Pulmonary artery endothelial cell (primary cell): ENCODE measurements around the gene SPHK1. TPM values are rescaled to one million over a fixed set of nuclear protein-coding genes. Genes with fewer than 3 reads are reported as not detected.
A peak's percentile ranks its signal among the peaks of the same experiment; 100 is the strongest.

Source experiments
- DNase-seq: peaks from one replicate; pipeline ENCODE4 v3.0.0-alpha.2; 2011; ENCODE audit warnings: low read depth, low spot score
- total RNA-seq: library from RNA; depleted of rRNA; stranded (reverse); fragments of >200 nt; gene quantifications from 2 replicates; pipeline ENCODE4 v1.2.3, GENCODE V29; 2014

Gene SPHK1
- total RNA-seq, 1 donor from 2014 or later = 180 TPM

DNA sequence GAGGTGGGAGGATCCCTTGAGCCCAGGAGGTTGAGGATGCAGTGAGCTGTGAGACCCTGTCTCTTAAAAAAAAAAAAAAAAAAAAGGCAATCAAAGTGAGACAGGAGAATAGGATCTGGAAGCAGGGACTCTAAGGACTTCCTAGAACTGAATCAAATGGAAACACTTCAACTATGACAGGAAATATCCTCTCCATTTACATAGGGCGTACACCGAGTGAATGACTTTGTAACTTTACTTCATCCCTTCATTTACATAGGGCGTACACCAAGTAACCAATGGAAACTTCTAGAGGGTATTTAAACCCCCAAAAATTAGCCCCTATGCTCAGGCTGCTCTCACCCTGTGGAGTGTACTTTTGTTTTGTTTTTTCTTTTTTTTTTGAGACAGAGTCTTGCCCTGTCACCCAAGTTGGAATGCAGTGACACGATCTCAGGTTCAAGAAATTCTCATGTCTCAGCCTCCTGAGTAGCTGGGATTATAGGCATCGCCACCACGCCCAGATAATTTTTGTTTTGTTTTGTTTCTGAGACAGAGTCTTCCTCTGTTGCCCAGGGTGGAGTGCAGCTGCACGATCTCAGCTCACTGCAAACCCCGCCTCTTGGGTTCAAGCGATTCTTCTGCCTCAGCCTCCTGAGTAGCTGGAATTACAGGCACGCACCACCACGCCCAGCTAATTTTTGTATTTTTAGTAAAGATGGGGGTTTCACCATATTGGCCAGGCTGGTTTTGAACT, 21.1 kb upstream of the SPHK1 start:
- no peak for DNase-seq

DNA sequence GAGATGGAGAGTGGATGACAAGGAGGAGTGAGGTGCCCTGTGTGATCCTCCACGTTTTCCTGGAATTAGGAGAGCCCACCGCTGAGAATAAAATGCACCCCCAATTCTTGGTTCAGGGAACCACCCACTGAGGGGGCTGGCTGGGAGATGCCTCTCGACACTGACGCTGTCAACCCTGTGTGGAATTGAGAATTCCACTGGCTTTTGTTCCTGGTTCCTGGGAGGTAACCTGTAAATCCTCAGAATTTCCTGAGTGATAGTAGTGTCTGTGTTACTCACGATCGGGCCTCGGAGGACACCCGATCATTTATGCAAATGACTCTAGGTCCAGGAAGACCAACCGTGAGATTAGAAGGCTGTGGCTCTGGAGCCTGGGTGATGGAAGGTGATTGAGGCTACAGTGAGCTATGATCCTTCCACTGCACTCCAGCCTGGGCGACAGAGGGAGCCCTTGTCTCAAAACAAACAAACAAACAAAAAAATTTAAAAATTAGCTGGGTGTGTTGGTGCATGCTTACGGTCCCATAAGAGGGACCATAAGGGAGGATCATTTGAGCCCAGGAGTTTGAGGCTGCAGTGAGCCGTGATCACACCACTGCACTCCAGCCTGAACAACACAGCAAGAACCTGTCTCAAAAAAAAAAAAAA, 19.0 kb upstream of the SPHK1 start:
- no peak for DNase-seq

DNA sequence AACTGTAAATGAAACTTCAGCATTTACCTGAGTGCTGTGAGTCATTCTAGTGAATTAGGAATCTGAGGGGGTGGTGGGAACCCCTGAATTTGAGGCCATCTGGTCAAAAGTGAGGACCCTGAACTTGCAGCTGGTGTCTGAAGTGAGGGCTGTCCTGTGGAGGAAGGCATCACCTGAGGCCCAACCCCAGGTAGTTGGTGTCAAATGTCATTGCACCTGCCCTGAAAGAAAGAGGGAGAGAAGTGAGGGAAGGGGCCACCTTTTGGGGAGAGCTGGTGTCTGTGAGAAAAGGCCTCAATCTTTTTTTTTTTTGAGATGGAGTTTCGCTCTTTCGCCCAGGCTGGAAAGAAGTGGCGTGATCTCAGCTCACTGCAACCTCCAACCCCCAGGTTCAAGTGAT, 18.2 kb upstream of the SPHK1 start:
- no peak for DNase-seq

DNA sequence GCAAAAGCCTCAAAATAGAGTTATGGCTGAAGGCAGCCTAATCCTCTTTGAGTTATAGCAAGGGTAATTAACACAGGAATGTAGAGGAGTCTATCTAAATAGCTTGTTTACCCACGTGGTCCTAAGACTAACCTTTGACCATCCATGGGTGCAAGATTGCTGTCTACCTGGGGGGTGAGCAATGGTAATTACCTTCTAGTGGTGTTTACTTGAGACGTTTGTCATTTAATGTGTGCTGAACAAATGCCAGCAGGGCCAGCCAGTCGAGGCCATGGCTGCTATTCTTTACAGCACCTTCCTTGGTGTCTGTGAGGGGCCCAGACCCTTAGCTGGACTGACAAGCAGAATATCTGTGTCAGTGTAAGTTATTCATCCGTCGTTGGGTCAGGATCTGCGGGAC, 16.8 kb upstream of the SPHK1 start:
- no peak for DNase-seq

DNA sequence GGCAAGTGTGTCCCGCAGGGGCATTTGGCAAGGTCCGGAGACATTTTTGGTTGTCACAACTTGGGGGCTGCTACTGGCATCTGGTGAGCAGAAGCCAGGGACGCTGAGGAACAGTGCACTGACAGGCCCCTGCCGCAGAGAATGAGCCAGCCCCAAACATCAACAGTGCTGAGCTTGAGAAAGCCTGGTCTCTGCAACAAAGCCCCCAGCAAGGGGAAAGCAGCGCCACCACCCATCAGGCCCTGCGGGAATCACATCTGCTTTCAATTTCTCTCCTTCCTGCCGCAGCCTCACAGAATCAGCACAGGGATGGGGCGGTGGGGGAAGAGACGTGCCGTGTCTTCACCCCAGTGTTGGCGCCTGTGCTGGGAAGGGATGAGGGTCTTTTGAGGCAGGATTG, 15.9 kb upstream of the SPHK1 start:
- no peak for DNase-seq

DNA sequence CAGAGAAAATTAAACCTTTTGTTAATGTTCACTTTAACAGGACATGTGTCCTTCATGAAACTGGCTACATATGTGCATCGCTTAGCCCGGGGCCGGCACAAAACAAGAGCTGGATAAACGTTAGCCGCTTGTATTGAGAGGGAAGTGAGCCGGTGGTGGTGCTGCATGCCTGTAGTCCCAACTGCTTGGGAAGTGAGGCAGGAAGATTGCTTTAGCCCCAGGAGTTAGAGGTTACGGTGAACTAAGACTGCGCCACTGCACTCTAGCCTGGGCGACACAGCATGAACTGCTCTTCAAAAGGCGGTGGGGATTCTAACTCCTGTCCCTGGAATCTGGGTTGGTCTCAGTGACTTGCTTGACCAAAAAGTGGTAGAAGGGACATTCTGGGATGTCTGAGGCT, 15.0 kb upstream of the SPHK1 start:
- no peak for DNase-seq

DNA sequence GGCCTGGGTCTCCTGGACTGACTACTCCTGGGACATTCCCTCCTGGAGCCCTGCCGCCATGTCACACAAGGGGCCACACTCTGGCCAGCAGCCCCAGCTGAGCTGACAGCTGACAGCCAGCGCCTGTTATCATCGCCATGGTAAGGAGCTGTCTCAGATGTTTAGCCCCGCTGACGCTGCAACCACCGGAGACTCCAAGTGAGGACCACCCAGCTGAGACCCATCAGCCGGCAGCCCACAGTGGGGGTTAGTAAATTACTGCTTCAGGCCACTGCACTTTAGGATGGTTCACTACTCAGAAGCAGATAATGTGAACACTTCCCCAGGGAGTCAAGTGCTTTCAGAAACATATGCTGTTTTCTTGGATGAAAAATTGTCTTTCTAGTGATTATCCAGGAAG, 14.6 kb upstream of the SPHK1 start:
- DNase-seq = no peak

DNA sequence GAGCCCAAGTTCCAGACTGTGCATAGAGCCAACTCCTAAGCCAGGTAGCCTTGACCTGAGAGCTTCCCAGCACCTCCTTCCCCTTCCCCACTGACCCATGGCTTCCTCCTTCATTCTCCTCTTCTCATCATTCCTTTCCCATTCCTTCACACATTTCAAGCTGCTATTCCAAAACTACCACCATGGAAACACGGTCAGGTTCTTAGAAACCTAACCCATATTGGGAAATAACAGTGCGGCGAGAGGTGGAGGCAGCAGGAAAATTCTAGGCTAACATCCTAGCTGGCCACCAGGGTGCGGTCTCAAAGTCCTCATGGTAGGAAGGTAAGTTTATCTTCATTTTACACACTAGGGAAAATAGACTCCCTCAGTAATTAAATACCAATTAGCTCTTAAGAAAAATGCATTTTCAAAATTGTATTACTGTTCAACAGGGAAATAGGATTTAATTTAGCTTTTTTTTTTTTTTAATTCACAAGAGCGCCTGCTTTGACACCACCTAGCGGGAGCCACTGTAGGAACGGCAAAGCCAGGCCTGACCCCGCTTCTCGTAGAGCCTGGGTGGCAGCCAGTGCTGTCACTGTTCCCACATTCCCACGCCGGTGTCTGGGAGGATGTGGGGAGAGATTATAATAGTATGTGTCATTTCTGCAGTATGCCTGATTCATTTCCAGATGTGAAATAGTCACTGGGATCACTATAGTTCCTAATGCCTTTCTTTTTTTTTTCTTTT, 14.0 kb upstream of the SPHK1 start:
- peak; percentile 82 for DNase-seq

DNA sequence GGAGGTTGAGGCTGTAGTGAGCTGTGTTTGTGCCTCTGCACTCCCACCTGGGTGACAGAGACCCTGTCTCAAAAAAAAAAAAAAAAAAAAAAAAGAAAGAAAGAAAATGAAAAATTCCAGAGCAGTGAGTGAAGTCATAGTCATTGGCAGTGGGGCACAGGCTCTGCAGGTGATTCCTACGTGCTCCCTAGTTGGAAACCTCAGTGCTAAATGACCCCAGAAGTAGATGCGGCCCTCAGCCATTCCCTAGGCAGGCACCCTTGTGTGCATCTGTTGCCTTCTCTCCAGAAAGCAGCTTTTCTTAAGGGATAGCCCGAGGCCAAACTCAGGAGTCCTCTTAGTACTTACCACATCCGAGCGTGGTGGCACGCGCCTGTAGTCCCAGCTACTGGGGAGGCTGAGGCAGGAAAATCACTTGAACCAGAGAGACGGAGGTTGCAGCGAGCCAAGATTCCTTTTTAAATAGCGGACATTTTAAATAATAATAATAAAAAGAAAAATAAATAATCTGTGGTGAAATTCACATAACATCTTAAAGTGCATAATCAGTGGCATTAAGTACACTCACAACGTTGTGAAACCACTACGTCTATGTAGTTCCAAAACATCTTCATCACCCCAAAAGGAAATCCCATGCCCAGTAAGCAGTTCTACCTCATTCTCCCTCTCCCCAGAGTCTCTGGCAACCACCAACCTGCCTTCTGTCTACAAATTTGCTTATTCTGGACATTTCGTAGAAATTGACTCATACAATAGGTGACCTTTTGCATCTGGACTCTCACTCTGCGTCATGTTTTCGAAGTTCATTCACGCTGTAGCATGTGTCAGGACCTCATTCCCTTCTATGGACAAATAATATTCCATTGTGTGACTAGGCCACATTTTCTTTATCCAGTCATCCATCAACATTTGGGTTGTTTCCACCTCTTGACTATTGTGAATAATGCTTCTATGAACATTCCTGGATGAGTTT, 12.5 kb upstream of the SPHK1 start:
- DNase-seq = peak; percentile 94

DNA sequence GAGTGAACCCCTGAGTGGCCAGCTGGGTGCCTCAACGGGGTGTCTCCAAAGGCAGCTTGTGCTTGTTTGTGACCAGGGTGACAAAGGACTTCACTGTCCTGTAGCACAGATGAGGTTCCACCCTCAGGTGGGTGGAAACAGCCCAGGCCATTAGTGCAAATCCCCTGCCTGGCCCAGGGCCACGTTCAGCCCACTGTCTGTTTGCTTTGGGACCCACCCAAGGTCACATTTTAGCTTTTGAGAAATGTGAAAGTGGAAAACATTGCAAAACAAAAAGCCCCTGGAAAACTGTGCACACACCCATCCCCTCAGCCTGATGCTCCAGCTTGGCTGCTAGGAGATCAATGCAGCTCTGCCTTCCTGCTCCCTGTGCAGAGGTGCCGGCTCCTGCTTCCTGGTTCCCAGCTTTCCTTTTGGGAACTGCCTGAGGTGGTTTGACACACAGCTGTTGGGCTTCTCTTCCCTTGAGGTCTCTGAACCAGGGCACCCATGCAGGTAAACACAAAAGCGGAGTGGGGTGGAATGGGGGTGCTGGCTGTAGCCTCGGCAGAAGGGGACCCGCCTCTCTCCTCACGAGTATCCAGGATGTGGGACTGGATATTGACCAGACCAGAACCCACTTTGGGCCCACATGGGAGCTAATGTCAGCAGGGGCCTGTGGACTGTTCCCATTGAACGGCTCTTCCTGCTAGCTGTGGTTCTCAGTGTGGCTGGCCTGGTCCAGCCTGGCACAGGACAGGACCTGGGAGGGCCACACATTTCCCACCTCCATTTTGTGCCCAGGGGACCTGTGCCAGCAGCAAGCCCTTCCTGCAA, 7.9 kb upstream of the SPHK1 start:
- DNase-seq = no peak

DNA sequence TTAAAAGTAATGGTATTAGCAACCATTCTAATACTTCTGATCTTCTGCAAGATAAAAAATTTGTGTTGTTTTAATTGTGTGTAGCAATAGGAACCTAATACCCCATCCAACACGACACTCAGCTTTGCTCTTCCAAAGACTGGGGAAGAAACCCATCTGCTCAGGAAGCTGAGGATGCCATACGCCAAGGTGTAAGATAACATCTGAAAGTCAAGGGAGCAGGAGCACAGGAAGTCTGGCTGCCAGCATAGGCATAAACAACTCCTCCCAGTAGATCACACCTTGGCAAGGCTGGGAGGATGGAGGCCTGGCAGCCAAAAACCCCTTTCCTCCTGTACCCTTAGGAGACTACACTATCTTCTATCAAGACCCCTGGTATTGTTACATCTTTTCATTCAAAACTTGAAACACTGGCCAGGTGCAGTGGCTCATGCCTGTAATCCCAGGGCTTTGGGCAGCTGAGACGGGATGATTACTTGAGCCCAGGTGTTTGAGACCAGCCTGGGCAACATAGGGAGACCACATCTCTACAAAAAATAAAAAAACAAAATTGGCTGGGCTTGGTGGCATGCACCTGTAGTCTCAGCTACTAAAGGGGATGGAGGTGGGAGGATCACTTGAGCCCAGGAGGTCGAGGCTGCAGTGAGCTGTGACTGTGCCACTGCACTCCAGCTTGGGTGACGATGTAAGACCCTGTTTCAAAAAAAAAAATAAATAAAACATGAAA, 5.7 kb upstream of the SPHK1 start:
- no peak for DNase-seq

DNA sequence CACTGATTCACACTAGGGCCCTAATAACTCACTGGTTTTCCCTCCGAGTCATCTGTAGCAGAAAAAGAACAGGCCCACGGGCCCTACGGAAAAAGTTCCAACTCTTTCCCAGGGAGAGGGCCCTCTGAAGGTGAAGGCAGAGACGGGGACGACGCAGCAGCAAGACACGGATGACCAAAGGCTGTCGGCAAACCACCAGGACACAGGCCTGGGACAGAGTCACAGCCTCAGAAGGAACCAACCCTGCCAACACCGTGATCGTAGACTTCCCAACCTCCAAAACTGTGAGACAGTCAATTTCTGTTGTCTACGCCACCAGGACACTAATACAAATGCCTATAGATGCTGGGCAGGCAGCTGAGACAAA, 5.2 kb upstream of the SPHK1 start:
- no peak for DNase-seq

DNA sequence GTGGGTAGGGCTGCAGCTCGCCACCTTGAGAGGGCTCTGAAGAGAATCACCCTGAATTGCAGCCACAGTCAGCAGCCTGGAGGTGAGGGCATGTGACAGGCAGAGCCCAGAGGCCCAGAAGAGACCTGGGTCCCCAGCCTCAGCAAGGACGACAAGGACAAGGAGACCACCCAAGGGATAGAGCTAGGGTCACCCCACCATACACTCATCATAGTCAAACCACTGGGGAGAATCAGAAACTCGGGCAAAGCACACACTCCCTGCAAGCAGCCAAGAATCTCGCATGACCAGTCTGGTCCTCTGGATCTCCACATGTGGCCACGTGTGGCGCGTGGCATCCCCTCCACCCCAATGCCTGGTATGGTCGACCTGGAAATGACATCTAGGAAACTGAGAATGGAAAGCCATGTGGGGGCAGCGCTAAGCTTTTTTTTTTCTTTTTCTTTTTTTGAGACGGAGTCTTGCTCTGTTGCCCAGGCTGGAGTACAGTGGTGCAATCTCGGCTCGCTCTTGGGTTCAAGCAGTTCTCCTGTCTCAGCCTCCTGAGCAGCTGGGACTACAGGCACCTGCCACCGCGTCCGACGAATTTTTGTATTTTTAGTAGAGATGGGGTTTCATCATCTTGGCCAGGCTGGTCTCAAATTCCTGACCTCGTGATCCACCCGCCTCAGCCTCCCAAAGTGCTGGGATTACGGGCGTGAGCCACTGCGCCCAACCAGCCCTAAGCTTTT, 4.6 kb upstream of the SPHK1 start:
- DNase-seq = no peak

DNA sequence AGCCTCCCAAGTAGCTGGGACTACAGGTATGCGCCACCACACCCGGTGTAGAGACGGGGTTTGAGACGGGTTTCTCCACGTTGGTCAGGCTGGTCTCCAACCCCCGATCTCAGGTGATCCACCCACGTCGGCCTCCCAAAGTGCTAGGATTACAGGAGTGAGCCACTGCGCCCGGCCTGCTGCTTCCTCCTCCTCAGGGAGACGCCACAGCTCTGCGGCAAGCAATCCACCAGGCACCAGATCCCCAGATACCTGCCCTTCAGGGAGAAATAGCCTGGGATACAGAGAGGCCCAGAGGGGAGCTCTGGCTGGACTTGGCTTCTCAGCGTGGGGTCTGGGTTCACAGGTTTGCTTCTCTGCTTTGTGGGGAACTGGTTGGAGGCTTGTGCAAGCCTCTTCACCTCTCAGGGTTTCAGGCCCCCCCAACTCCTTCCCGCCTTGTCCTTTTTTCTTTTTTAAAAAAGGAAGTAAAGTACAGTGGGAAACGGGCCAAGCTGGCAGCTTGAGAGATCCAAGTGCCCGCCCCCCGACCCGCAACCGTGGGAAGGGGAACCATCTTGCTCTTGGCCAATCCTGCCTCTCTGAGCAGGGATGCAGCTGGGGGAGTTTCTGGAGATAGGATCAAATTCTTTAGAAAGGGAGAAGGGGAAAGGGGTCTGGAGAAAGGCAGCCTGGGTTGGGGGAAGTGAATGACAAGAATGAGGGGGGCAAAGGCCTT, 2.6 kb upstream of the SPHK1 start:
- no peak for DNase-seq

DNA sequence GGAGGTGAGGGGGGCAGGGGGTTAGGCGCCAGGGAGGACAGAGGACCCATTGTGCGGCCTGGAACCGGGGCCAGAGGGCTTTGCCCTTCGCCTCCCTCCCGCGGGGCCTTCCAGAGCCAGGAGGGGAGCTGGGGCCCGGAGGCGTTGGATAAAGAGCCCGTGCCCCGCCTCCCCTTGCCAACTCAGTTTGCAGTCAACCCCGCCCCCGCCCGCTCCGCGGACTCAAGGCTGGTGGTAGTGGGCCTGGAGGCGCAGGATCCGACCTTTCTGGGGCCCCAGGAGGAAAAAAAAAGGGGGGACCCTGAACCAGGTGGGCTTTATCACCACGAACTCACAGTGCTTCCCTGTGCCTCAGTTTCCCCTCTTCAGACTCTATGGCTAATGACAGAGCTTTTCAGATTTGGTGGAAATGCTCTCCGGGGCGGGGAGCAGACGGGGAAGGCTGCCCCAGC, 2.0 kb upstream of the SPHK1 start:
- DNase-seq = no peak

DNA sequence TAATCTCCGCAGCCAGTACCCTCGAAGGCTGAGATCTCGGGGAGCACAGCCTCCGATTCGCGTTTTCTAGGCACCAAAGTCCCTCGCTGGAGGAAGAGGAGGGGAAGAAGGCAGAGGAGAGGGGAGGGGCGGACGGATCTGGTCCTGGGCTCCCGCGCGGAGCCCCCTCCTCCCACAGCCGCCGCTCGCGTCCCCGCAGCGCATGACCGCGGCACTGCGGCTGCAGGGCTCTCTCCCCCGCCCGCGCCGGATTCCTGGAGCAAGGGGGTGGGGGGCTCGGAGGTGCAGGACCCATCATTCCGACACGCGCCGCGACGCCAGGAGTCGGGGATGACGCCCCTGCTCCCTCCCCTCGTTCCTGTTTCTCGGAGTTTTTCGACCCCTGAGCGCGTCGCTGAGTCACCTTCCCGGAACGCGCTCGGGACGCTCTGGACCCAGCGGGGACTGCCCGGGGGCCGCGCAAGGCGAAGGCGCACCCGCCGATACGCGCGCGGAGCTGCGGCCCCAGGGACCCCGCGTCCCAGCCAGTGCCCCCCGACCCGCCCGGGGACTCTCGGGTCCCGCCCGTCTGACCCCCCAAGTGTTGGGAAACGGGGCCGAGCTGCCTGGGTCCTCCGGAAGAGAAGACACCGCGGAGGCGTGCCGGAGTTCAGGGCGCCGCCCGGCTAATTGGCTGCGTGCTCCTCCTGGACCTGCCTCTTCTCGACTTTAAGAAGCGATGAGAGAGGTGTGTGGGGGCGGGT, 1.4 kb upstream of the SPHK1 start:
- DNase-seq = no peak

DNA sequence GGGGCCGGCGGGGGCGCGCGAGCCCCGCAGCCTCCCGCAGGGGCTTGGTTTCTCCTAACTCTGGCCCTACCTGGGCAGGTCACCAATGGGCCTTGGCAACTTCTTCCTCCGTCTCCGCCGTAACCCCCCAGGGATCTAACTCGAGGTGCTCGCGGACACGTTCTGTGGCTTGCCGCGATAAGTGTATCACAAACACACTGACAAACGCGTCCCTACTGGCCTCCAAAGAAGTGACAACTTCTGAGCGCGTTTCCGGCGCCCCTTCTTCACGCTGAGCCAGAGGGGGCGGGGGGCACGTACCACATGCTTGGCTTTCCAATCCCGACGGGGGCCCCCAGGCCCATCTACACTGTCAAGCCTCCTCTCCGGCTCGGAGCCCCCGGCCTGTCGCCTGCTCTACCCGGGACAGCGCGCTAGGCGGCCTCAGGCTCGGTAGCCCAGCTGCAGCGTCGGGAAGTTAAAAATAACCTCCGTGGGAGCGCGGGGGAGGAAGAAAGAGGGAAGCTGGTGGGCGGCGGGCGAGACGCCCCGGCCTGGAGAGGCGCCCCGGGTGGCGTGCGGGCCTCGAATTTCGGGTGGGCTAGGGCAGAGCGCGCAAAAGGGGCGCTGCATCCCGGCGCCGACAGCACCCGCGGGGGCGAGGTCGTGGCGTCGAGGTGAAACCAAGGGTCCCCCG, 725 bp upstream of the SPHK1 start:
- no peak for DNase-seq
